Measurements from ENCODE around the gene MAGEA11.
"Not testable (repeated sequence)": the region's sequence is repeated elsewhere in the genome, so short reads cannot be mapped to it uniquely, and the experiment has no call there.

MAGEA11 gene, protein sequence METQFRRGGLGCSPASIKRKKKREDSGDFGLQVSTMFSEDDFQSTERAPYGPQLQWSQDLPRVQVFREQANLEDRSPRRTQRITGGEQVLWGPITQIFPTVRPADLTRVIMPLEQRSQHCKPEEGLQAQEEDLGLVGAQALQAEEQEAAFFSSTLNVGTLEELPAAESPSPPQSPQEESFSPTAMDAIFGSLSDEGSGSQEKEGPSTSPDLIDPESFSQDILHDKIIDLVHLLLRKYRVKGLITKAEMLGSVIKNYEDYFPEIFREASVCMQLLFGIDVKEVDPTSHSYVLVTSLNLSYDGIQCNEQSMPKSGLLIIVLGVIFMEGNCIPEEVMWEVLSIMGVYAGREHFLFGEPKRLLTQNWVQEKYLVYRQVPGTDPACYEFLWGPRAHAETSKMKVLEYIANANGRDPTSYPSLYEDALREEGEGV

DNA sequence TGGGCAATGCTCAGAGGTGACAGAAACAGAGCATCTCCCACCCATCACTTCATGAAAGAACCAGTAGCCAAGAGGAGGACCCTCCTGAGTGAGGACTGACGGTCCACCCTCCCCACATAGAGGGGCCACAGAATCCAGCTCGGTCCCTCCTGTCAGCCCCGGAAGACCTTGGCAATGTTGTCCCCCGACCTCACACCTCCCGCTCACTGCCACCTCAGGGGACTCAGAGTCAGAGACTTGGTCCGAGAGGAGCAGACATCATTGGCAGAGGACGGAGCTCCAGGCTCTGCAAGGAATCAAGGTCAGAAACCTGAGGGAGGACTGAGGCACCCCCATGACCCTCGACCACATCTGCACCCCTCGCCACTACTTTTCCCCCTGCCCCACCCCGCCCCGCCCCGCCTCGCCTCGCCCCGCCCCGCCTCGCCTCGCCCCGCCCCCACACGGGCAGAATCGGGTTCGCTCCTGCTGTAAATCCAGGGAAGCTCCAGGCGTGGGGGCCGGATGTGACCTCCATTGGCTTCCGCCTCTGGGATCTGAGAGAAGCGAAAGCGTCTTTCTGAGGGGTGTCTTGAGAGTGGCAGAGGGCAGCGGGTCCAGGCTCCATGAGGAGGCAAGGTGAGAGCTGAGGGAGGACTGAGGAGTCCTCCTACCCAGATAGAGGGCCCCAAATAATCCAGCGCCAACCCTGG is at the start of gene MAGEA11:
Gene MAGEA11, plus strand, starts transcription at position 516 of the 692 bp plus-strand sequence. CDS start 1,100 bp downstream, outside the sequence.
- FAIRE-seq = no peak

GRCh38 chrX:149675088-149675487 is 36.8 kb upstream of the MAGEA11 start:
- not testable (repeated sequence) for FAIRE-seq

GRCh38 chrX:149675554-149675953 is 36.3 kb upstream of the MAGEA11 start:
- not testable (repeated sequence) for FAIRE-seq

GRCh38 chrX:149679164-149679678 is 32.6 kb upstream of the MAGEA11 start:
- FAIRE-seq = not testable (repeated sequence)

- FAIRE-seq = no peak
These were observed 30.7 kb upstream of the MAGEA11 start for GRCh38 chrX:149681182-149681581.

GRCh38 chrX:149682031-149682430 is 29.8 kb upstream of the MAGEA11 start:
- no peak for FAIRE-seq

DNA sequence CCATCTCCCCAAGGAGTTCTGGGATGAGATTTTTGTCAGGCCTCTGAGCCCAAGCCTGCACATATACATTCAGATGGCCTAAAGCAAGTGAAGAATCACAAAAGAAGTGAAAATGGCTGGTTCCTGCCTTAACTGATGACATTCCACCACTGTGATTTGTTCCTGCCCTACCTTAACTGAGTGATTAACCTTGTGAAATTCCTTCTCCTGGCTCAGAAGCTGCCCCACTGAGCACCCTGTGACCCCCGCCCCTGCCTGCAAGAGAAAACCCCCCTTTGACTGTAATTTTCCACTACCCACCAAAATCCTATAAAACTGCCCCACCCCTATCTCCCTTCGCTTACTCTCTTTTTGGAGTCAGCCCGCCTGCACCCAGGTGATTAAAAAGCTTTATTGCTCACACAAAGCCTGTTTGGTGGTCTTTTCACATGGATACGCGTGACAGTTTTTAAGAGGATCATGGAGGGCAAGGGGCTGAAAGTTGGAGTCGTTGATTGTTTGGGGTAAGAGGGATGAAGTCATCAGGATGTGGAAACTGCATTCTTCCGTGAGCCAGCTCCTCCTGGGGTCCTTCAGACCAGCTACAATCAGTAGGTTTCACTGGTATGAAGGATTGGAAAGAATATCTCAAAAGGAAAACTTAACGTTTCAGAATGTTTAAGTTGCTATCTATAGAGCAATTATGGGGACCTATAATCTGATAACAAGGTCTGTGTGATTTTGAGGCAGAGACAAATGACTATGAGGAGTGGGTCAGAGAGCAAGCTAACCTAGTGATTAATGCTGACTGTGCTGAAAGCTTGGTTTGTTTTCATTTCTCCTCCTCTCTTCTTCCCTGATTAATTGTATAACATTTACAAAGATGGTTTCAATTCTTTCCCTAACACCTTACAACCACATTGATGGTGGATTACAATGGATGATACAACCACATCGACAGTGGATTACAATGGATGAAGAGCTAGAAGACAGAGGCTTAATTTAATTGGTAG is 28.6 kb upstream of the MAGEA11 start:
- no peak for FAIRE-seq

- no peak for FAIRE-seq
These were observed 27.7 kb upstream of the MAGEA11 start for GRCh38 chrX:149683966-149684730.

GRCh38 chrX:149687991-149688390 is 23.9 kb upstream of the MAGEA11 start:
- no peak for FAIRE-seq

- FAIRE-seq = no peak
These were observed 23.3 kb upstream of the MAGEA11 start for GRCh38 chrX:149688552-149688951.

DNA sequence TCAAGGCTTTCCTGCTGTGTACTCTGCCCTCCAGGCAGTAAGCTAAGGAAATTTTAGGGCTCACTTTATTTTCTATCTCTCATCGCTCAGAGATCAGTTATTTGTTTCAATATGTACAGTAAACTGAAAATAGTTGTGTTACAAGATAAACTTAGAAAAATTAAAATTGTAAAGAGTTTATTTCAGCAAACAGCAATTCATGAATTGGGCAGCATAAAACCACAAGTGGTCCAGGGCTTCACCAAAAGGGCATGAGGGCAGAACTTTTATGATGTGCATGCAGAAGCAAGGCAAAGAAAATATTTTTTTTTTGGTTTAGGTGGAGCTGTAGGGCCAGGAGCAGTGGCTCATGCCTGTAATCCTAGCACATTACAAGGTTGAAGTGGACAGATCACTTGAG is 20.1 kb upstream of the MAGEA11 start:
- FAIRE-seq = no peak

DNA sequence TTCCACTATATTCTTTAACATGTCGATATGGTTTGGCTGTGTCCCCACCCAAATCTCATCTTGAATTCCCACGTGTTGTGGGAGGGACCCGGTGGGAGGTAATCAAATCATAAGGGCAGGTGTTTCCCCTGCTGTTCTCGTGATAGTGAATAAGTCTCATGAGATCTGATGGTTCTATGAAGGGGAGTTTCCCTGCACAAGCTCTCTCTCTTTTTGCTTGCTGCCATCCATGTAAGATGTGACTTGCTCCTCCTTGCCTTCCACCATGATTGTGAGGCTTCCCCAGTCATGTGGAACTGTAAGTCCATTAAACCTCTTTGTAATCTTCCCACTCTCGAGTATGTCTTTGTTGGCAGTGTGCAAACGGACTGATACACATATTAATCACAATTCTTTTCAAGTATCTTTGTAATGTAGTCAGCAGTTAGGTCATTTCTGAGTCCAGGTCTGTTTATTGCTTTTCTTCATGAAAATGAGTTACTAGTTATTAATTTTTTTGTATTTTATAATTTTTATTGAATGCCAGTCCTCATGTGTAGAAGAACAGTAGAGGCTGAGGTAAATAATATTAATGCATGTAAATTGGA is 19.1 kb upstream of the MAGEA11 start:
- not testable (repeated sequence) for FAIRE-seq

GRCh38 chrX:149699761-149700160 is 12.1 kb upstream of the MAGEA11 start:
- FAIRE-seq = no peak

DNA sequence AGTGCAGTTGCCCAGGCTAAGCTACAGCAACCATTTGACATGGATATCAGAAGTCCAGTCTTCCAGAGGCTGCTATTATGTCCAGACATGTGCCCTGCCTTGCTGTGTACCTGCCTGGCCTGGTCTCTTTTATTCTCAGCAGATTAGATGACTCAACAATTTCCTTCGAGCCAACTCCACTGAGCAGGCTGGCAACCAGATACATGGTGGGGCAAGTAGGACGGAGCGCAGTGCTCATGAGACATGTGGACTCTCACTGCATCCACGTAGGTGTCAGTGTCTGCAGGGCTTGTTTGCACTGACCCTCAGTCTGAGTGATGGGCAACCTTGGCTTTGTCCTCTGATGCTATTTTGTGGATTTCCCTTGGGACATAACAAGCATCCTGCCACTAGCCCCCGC is 7.2 kb upstream of the MAGEA11 start:
- no peak for FAIRE-seq

GRCh38 chrX:149707147-149707901 is 4.5 kb upstream of the MAGEA11 start:
- FAIRE-seq = no peak

DNA sequence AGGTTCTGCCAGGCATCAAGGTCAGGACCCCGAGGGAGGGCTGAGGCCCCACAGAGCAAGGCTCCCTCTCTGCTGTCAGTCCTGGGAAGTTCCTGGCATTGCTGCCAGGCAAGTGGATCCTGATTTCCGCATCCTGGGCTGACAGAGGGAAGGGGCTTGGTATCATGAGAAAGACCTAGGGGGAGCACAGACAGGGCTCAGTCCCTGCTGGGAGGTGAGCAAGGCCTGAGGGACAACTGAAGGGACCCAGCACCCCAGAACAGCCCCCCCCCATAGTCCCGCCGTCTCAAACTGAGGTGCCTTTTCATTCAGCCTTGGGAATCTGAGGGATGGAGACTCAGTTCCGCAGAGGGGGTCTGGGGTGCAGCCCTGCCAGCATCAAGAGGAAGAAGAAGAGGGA is 971 bp downstream of the MAGEA11 start:
- FAIRE-seq = no peak

- no peak for FAIRE-seq
These were observed 1.6 kb downstream of the MAGEA11 start for GRCh38 chrX:149713279-149714050.

- FAIRE-seq = no peak
These were observed 3.6 kb downstream of the MAGEA11 start for GRCh38 chrX:149715468-149715867.

- no peak for FAIRE-seq
These were observed 4.8 kb downstream of the MAGEA11 start for GRCh38 chrX:149716632-149717031.

DNA sequence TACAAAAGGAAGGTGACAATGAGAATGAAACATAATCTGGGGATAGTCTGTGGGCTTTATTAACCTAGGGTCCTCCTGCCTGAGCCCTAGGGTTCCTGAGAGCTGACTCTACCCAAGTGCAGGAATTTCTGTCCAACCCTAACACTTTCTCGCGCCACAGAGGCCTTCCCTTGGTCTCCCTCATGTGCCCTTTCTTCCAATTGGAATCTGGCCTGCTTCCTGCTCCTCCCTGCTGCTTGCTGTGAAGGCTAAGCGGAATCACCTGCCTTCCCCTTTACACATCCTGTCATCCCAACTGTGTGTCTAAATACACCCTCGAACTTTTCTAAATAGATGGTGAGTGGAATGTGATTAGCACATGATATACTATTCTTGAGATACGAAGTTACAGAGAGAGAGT is 5.9 kb downstream of the MAGEA11 start:
- FAIRE-seq = no peak

Data from A204.1 (cell line).